BJ (cell line): ENCODE measurements around the gene C3orf52. TPM values are rescaled to one million over a fixed set of nuclear protein-coding genes. Genes with fewer than 3 reads are reported as not detected.

Source experiments
- CTCF ChIA-PET: fragments of 350-600 bp; formaldehyde crosslinking; extraction: SDS; loops from one replicate; lab custom pipeline; 2021; ENCODE audit warnings: antibody characterized with exemption, inconsistent platforms; lab: Yijun Ruan, JAX
- POLR2A ChIA-PET: fragments of 300-600 bp; sonication (Branson Sonifier 250); formaldehyde crosslinking; extraction: SDS; loops from one replicate; lab custom pipeline; 2021; ENCODE audit warnings: antibody characterized with exemption; lab: Charles Lee
- DNase-seq: peaks from one replicate; pipeline ENCODE4 v3.0.0-alpha.2; 2011; ENCODE audit warnings: low read depth
- H3K27me3 ChIP-seq: 2 replicates; pipeline ENCODE4 v1.6.0; 2011; ENCODE audit warnings: low read length; ENCODE audit not compliant: control insufficient read depth, insufficient read depth
- H3K36me3 ChIP-seq: 2 replicates; pipeline ENCODE4 v1.5.1; 2011; ENCODE audit warnings: low read length; ENCODE audit not compliant: control insufficient read depth, insufficient read depth
- H3K4me3 ChIP-seq: 2 replicates; pipeline ENCODE4 v1.5.1; 2011; ENCODE audit warnings: low read depth, mild to moderate bottlenecking, control low read depth, low read length
- CTCF ChIP-seq: IDR thresholded peaks from 2 replicates; pipeline ENCODE4 v1.5.1; 2011; ENCODE audit warnings: low read depth, mild to moderate bottlenecking, control low read depth, inconsistent platforms, low read length, moderate library complexity; ENCODE audit not compliant: insufficient read depth
- polyA plus RNA-seq: library from polyadenylated mRNA; depleted of rRNA; stranded (reverse); fragments of >200 nt; gene quantifications from 2 replicates; pipeline ENCODE4 v1.2.3, GENCODE V29; 2011; rRNA removed
- small RNA-seq: library from RNA; depleted of rRNA; stranded (forward); fragments of <200 nt; gene quantifications from one replicate; pipeline ENCODE3, GENCODE V24; 2012; ENCODE audit warnings: low replicate concordance, low read depth; ENCODE audit not compliant: insufficient read length

Gene C3orf52
- polyA plus RNA-seq, 1 experiment = 4.5 TPM

- no peak for DNase-seq
- no peaks in the 10 kb centered on the region for H3K36me3 ChIP-seq
- no peak overlapping the region for H3K4me3 ChIP-seq
- no peaks in the 10 kb centered on the region; the same call in 1 of the 2 replicates for H3K27me3 ChIP-seq
- no peak for TF ChIP-seq CTCF
- CTCF ChIA-PET = no interaction called here
- POLR2A ChIA-PET = no interaction called here
Observed at GRCh38 chr3:112143251-112143650, 57.1 kb downstream of the C3orf52 start.

GRCh38 chr3:112143689-112144088 is 57.5 kb downstream of the C3orf52 start:
- no peak for DNase-seq
- ChIA-PET POLR2A (no interaction called here), CTCF (no interaction called here)

GRCh38 chr3:112149136-112149535 is 62.9 kb downstream of the C3orf52 start:
- no peak for TF ChIP-seq CTCF
- DNase-seq = no peak
- H3K4me3 ChIP-seq = no peak overlapping the region
- CTCF ChIA-PET = interaction anchor here (1.4 kb wide), 1 partner anchor 11 kb away, joined by 8 read pairs; no protein-coding TSS in a partner anchor
- POLR2A ChIA-PET = no interaction called here
- no peaks in the 10 kb centered on the region for H3K27me3 ChIP-seq
- H3K36me3 ChIP-seq = no peaks in the 10 kb centered on the region

More at GRCh38 chr3:112143689-112144088, 57.5 kb downstream of the C3orf52 start:
- TF ChIP-seq CTCF = no peak
- no peak overlapping the region for H3K4me3 ChIP-seq
- H3K36me3 ChIP-seq = no peaks in the 10 kb centered on the region
- H3K27me3 ChIP-seq = no peaks in the 10 kb centered on the region; the same call in 1 of the 2 replicates

GRCh38 chr3:112167758-112168157 is 81.6 kb downstream of the C3orf52 start:
- ChIA-PET CTCF (no interaction called here), POLR2A (no interaction called here)
- TF ChIP-seq CTCF = no peak
- Histone ChIP-seq H3K4me3 (no peak overlapping the region), H3K27me3 (no peaks in the 10 kb centered on the region), H3K36me3 (no peaks in the 10 kb centered on the region)
- no peak for DNase-seq

Small RNA genes within 50 kb of the gene (small RNA-seq; reads per million reads assigned to genes)
- not detected for gene MIR567

Other genes with a start within 250 kb of the C3orf52 start
- 44.7 and 56.7 TPM in 2 replicates for gene PHLDB2, start 227.1 kb upstream of the C3orf52 start, polyA plus RNA-seq
- gene ABHD10, start 107.4 kb upstream of the C3orf52 start, polyA plus RNA-seq = 12.6 and 21.1 TPM in 2 replicates
- 0.09 TPM in 1 of 2 replicates, not detected in the other for gene TAGLN3, start 87.5 kb upstream of the C3orf52 start, polyA plus RNA-seq
- gene TMPRSS7, start 51.7 kb upstream of the C3orf52 start, polyA plus RNA-seq = not detected in 2 replicates
- not detected in 2 replicates for gene GCSAM, start 46.9 kb downstream of the C3orf52 start, polyA plus RNA-seq
- not detected in 2 replicates for gene SLC9C1, start 207.8 kb downstream of the C3orf52 start, polyA plus RNA-seq
- 0.10 and 0.12 TPM in 2 replicates for gene CD200, start 246.8 kb downstream of the C3orf52 start, polyA plus RNA-seq